Fibroblast of the aortic adventitia (primary cell): ENCODE measurements around the gene AATK. TPM values are rescaled to one million over a fixed set of nuclear protein-coding genes. Genes with fewer than 3 reads are reported as not detected.
"Not testable (repeated sequence)": the region's sequence is repeated elsewhere in the genome, so short reads cannot be mapped to it uniquely, and the experiment has no call there.

Source experiments
- DNase-seq: peaks from one replicate; pipeline ENCODE4 v3.0.0-alpha.2; 2010; ENCODE audit warnings: low read depth
- H3K4me3 ChIP-seq: 2 replicates; pipeline ENCODE4 v1.5.1; 2011; ENCODE audit warnings: low read depth, mild to moderate bottlenecking, control low read depth, low read length, moderate library complexity
- total RNA-seq: library from RNA; depleted of rRNA; stranded (reverse); fragments of >200 nt; gene quantifications from 2 replicates; pipeline ENCODE4 v1.2.3, GENCODE V29; 2012; ENCODE audit warnings: low replicate concordance
- TF ChIP-seq, protein P1 (sequence below): IDR thresholded peaks from 2 replicates; pipeline ENCODE4 v1.5.1; 2011; ENCODE audit warnings: mild to moderate bottlenecking, low read length, control low read depth, inconsistent platforms; ENCODE audit not compliant: insufficient read depth

AATK gene
- total RNA-seq, 1 donor = 0.18 TPM

GRCh38 chr17:81153340-81153803, 12.6 kb downstream of the AATK start:
- DNase-seq = no peak
- TF ChIP-seq, protein P1, sequence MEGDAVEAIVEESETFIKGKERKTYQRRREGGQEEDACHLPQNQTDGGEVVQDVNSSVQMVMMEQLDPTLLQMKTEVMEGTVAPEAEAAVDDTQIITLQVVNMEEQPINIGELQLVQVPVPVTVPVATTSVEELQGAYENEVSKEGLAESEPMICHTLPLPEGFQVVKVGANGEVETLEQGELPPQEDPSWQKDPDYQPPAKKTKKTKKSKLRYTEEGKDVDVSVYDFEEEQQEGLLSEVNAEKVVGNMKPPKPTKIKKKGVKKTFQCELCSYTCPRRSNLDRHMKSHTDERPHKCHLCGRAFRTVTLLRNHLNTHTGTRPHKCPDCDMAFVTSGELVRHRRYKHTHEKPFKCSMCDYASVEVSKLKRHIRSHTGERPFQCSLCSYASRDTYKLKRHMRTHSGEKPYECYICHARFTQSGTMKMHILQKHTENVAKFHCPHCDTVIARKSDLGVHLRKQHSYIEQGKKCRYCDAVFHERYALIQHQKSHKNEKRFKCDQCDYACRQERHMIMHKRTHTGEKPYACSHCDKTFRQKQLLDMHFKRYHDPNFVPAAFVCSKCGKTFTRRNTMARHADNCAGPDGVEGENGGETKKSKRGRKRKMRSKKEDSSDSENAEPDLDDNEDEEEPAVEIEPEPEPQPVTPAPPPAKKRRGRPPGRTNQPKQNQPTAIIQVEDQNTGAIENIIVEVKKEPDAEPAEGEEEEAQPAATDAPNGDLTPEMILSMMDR = no peak
- H3K4me3 ChIP-seq = no peak overlapping the region

- TF ChIP-seq, protein P1 = no peak
- H3K4me3 ChIP-seq = no peak overlapping the region
- DNase-seq = no peak
Measured at GRCh38 chr17:81152288-81152828, 13.7 kb downstream of the AATK start.

GRCh38 chr17:81151278-81151677, 14.7 kb downstream of the AATK start:
- TF ChIP-seq, protein P1 = no peak
- no peak for DNase-seq
- no peak overlapping the region for H3K4me3 ChIP-seq

GRCh38 chr17:81150377-81151077, 15.5 kb downstream of the AATK start:
- TF ChIP-seq, protein P1 = no peak
- DNase-seq = no peak
- H3K4me3 ChIP-seq = no peak overlapping the region

DNA sequence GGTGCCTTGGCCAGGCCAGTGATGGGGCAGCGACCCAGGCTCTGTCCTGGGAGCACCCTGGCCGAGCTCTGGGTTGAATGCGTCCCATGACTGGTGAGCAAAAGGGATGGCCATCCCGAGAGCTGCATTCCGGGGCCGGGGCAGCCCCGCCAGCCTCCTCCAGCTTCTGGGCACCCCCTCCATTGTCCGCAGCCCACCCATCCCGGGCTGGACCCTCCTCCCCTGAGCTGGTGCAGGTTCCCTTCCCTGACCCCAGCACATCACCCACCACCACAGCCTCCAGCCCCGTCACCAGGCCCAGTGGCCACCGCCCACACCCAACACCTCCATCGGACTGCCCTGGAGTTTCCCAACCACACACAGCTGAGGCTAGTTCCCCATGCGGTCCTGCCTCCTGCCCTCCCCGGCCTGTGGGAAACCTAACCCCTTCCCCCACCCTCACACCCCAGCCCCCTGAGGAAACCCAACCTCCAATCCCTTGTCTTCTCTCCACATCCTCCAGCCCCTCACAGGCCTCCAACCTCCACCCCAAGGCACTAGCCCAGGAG, 17.0 kb downstream of the AATK start:
- TF ChIP-seq, protein P1 = no peak
- DNase-seq = no peak
- no peak overlapping the region for H3K4me3 ChIP-seq

DNA sequence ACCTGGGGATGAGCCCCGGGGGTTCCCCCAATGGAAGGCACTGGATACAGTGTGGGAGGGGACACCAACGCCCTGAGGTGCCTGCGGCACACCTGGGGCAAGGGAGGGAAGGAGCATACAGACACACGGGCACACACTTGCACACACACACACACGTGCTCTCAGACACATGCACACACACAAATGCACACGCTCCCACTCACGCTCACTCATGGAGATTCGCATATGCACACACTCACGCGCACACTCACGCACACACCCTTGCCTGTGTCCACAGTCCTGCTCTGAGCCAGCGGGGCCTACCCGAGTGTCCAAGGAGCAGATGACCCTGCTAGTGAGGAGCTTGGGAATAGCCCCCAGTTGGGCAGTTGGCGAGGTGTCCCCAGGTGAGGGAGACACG, 17.4 kb downstream of the AATK start:
- no peak overlapping the region for H3K4me3 ChIP-seq
- DNase-seq = no peak
- TF ChIP-seq, protein P1 = no peak

- DNase-seq = no peak
- H3K4me3 ChIP-seq = no peak overlapping the region
- TF ChIP-seq, protein P1 = no peak
Measured at GRCh38 chr17:81147701-81148100, 18.3 kb downstream of the AATK start.

- DNase-seq, H3K4me3 ChIP-seq: not testable (repeated sequence)
Measured at GRCh38 chr17:81146208-81146607, 19.8 kb downstream of the AATK start.
